ENCODE results near the gene NGFR. TPM values are rescaled to one million over a fixed set of nuclear protein-coding genes. Genes with fewer than 3 reads are reported as not detected.

NGFR gene
- total RNA-seq, 1 donor from 2014 or later, result 0.04 TPM

- Histone ChIP-seq H3K4me3 (ENCODE audit: low read depth, low read length) (no peak overlapping the region), H3K27me3 (ENCODE audit: control insufficient read depth, insufficient read depth, low read length) (peaks cover 14% of the 10 kb centered on the region), H3K36me3 (ENCODE audit: control insufficient read depth, insufficient read depth, low read length) (no peaks in the 10 kb centered on the region)
- no peak for DNase-seq (ENCODE audit: low read depth)
- TF ChIP-seq CTCF (IDR thresholded peaks at IDR 0.05; ENCODE audit: insufficient read depth, low read length, poor library complexity, severe bottlenecking), result no peak
Observed at GRCh38 chr17:49511810-49512209, 16.7 kb downstream of the NGFR start.

GRCh38 chr17:49512296-49513043, 17.4 kb downstream of the NGFR start:
- H3K36me3 ChIP-seq (ENCODE audit: control insufficient read depth, insufficient read depth, low read length), result no peaks in the 10 kb centered on the region
- H3K4me3 ChIP-seq (ENCODE audit: low read depth, low read length), result no peak overlapping the region
- TF ChIP-seq CTCF (IDR thresholded peaks at IDR 0.05; ENCODE audit: insufficient read depth, low read length, poor library complexity, severe bottlenecking), result no peak
- peaks cover 8% of the 10 kb centered on the region for H3K27me3 ChIP-seq (ENCODE audit: control insufficient read depth, insufficient read depth, low read length)
- DNase-seq (ENCODE audit: low read depth), result no peak

GRCh38 chr17:49513044-49513395, 17.9 kb downstream of the NGFR start:
- TF ChIP-seq CTCF (IDR thresholded peaks at IDR 0.05; ENCODE audit: insufficient read depth, low read length, poor library complexity, severe bottlenecking), result no peak
- DNase-seq (ENCODE audit: low read depth), result no peak
- Histone ChIP-seq H3K4me3 (ENCODE audit: low read depth, low read length) (no peak overlapping the region), H3K36me3 (ENCODE audit: control insufficient read depth, insufficient read depth, low read length) (no peaks in the 10 kb centered on the region), H3K27me3 (ENCODE audit: control insufficient read depth, insufficient read depth, low read length) (peaks cover 4% of the 10 kb centered on the region)

GRCh38 chr17:49513641-49514040, 18.5 kb downstream of the NGFR start:
- no peak for DNase-seq (ENCODE audit: low read depth)
- no peak for TF ChIP-seq CTCF (IDR thresholded peaks at IDR 0.05; ENCODE audit: insufficient read depth, low read length, poor library complexity, severe bottlenecking)
- Histone ChIP-seq H3K4me3 (ENCODE audit: low read depth, low read length) (no peak overlapping the region), H3K27me3 (ENCODE audit: control insufficient read depth, insufficient read depth, low read length) (peaks cover 4% of the 10 kb centered on the region), H3K36me3 (ENCODE audit: control insufficient read depth, insufficient read depth, low read length) (no peaks in the 10 kb centered on the region)

GRCh38 chr17:49514071-49514721, 19.1 kb downstream of the NGFR start:
- DNase-seq (ENCODE audit: low read depth), result no peak
- Histone ChIP-seq H3K36me3 (ENCODE audit: control insufficient read depth, insufficient read depth, low read length) (no peaks in the 10 kb centered on the region), H3K27me3 (ENCODE audit: control insufficient read depth, insufficient read depth, low read length) (peaks cover 4% of the 10 kb centered on the region), H3K4me3 (ENCODE audit: low read depth, low read length) (no peak overlapping the region)
- peak; percentile 30 for TF ChIP-seq CTCF (IDR thresholded peaks at IDR 0.05; ENCODE audit: insufficient read depth, low read length, poor library complexity, severe bottlenecking)

Data from kidney epithelial cell (primary cell).